H1 (cell line): ENCODE results near the gene B3GNT2. TPM values are rescaled to one million over a fixed set of nuclear protein-coding genes. Genes with fewer than 3 reads are reported as not detected.

ENCODE experiments used
- CTCF ChIA-PET: fragments of 300-600 bp; sonication (Branson Sonifier 250); formaldehyde crosslinking; loops from one replicate; lab custom pipeline; 2021; ENCODE audit not compliant: partially characterized antibody; lab: Charles Lee
- POLR2A ChIA-PET: fragments of 300-600 bp; sonication (Branson Sonifier 250); formaldehyde crosslinking; loops from one replicate; lab custom pipeline; 2021; ENCODE audit warnings: inconsistent platforms; ENCODE audit not compliant: partially characterized antibody; lab: Charles Lee
- DNase-seq, 2 experiments: peaks; one replicate each; pipeline versions ENCODE4 v3.0.0 to v3.0.0-alpha.2; 2010 to 2022; ENCODE audit warnings: low spot score in 2 of 2, low read depth in 1 of 2, mixed read lengths in 1 of 2
- FAIRE-seq: peaks from 2 replicates; lab custom pipeline; 2011; peaks lifted over from hg19 to GRCh38; lab: Jason Lieb, UNC
- H2AFZ ChIP-seq: 2 replicates; pipeline ENCODE4 v1.8.1; 2012; ENCODE audit warnings: low read length, inconsistent platforms
- H2AK5ac ChIP-seq: 2 replicates; pipeline ENCODE4 v1.6.1; 2013; ENCODE audit warnings: low read depth, low read length
- H2BK120ac ChIP-seq: replicated peaks from 2 replicates; pipeline ENCODE3; 2013; ENCODE audit warnings: low read depth, low read length, inconsistent platforms
- H2BK12ac ChIP-seq: 2 replicates; pipeline ENCODE4 v1.6.1; 2013; ENCODE audit warnings: low read depth, low read length
- H2BK15ac ChIP-seq: 2 replicates; pipeline ENCODE4 v1.6.1; 2013; ENCODE audit warnings: low read length
- H2BK20ac ChIP-seq: 2 replicates; pipeline ENCODE4 v1.6.1; 2013; ENCODE audit warnings: low read length
- H2BK5ac ChIP-seq: 2 replicates; pipeline ENCODE4 v1.6.1; 2013; ENCODE audit warnings: low read depth, low read length
- H3K14ac ChIP-seq: 2 replicates; pipeline ENCODE4 v1.6.1; 2013; ENCODE audit warnings: inconsistent platforms; ENCODE audit not compliant: insufficient read length
- H3K18ac ChIP-seq: 2 replicates; pipeline ENCODE4 v1.6.1; 2013; ENCODE audit warnings: low read length; ENCODE audit errors: extremely low read depth
- H3K23ac ChIP-seq: 2 replicates; pipeline ENCODE4 v1.6.1; 2013; ENCODE audit warnings: inconsistent platforms; ENCODE audit not compliant: insufficient read length
- H3K23me2 ChIP-seq: 2 replicates; pipeline ENCODE4 v1.6.1; 2013; ENCODE audit warnings: low read depth, low read length
- H3K27ac ChIP-seq: 2 replicates; pipeline ENCODE4 v1.6.1; 2011; ENCODE audit warnings: low read depth, low read length, inconsistent platforms
- H3K27me3 ChIP-seq, 4 experiments: replicated peaks in 1 of 4; 1 replicate in 1 of 4; 2 replicates in 3 of 4; pipeline versions ENCODE4 v1.6.1 to v1.8.1; 2011 to 2013; ENCODE audit warnings: low read length in 3 of 4, mild to moderate bottlenecking in 3 of 4, inconsistent platforms in 2 of 4, mixed read lengths in 2 of 4, moderate library complexity in 1 of 4; ENCODE audit not compliant: control insufficient read depth in 3 of 4, insufficient read depth in 3 of 4; ENCODE audit errors: extremely low read depth in 1 of 4
- H3K36me3 ChIP-seq, 4 experiments: 2 replicates each; pipeline versions ENCODE4 v1.6.1 to v1.8.1; 2011 to 2013; ENCODE audit warnings: mild to moderate bottlenecking in 4 of 4, low read length in 3 of 4, moderate library complexity in 2 of 4, control low read depth in 1 of 4, inconsistent platforms in 1 of 4; ENCODE audit not compliant: insufficient read depth in 4 of 4, control insufficient read depth in 2 of 4
- H3K4ac ChIP-seq: replicated peaks from 2 replicates; pipeline ENCODE3; 2013; ENCODE audit warnings: low read length, low read depth, mixed read lengths, inconsistent platforms; ENCODE audit not compliant: insufficient read length
- H3K4me1 ChIP-seq, 4 experiments: replicated peaks in 1 of 4; 1 replicate in 1 of 4; 2 replicates in 3 of 4; pipeline versions ENCODE4 v1.6.1 to v1.8.1; 2011 to 2013; ENCODE audit warnings: low read length in 3 of 4, inconsistent platforms in 2 of 4, mixed read lengths in 1 of 4; ENCODE audit not compliant: insufficient read depth in 4 of 4, control insufficient read depth in 3 of 4
- H3K4me2 ChIP-seq, 2 experiments: 2 replicates each; pipeline versions ENCODE4 v1.6.1 to v1.8.1; 2011 to 2013; ENCODE audit warnings: low read depth in 2 of 2, low read length in 2 of 2, control low read depth in 1 of 2, inconsistent platforms in 1 of 2, mild to moderate bottlenecking in 1 of 2; ENCODE audit not compliant: insufficient read depth in 1 of 2
- H3K4me3 ChIP-seq, 4 experiments: fragments of 200-600, 300-600 bp in 1 of 4; sonication (generic), shearing (Covaris generic), sonication (Bioruptor Twin) in 1 of 4; 2 replicates each; pipeline versions ENCODE4 v1.5.1 to v1.8.1; 2011 to 2016; ENCODE audit warnings: low read length in 4 of 4, low read depth in 3 of 4, control low read depth in 2 of 4, inconsistent platforms in 2 of 4, mild to moderate bottlenecking in 2 of 4, mixed read lengths in 1 of 4, moderate library complexity in 1 of 4; ENCODE audit not compliant: insufficient read depth in 2 of 4; ENCODE audit errors: extremely low read depth in 1 of 4
- H3K56ac ChIP-seq: replicated peaks from 2 replicates; pipeline ENCODE3; 2013; ENCODE audit warnings: low read depth, mild to moderate bottlenecking, mixed read lengths, low read length, inconsistent platforms; ENCODE audit not compliant: insufficient read length
- H3K79me1 ChIP-seq: 2 replicates; pipeline ENCODE4 v1.6.1; 2013; ENCODE audit warnings: low read depth, low read length, control low read depth
- H3K79me2 ChIP-seq, 2 experiments: 2 replicates each; pipeline versions ENCODE4 v1.6.1 to v1.8.1; 2012 to 2013; ENCODE audit warnings: low read length in 2 of 2, mild to moderate bottlenecking in 2 of 2, inconsistent platforms in 1 of 2; ENCODE audit not compliant: insufficient read depth in 2 of 2, control insufficient read depth in 1 of 2
- H3K9ac ChIP-seq, 4 experiments: replicated peaks in 1 of 4; 1 replicate in 1 of 4; 2 replicates in 3 of 4; pipeline versions ENCODE4 v1.6.1 to v1.8.1; 2011 to 2013; ENCODE audit warnings: low read depth in 3 of 4, low read length in 3 of 4, control low read depth in 2 of 4, mild to moderate bottlenecking in 2 of 4, moderate library complexity in 2 of 4, inconsistent platforms in 1 of 4; ENCODE audit errors: extremely low read depth in 1 of 4
- H3K9me3 ChIP-seq, 2 experiments: 2 replicates each; pipeline versions ENCODE4 v1.6.1 to v1.8.1; 2012 to 2013; ENCODE audit warnings: mild to moderate bottlenecking in 2 of 2, moderate library complexity in 2 of 2, control low read depth in 1 of 2, inconsistent platforms in 1 of 2, low read depth in 1 of 2, low read length in 1 of 2, mixed read lengths in 1 of 2; ENCODE audit not compliant: insufficient read depth in 2 of 2
- H4K20me1 ChIP-seq, 2 experiments: replicated peaks in 1 of 2; 2 replicates each; pipeline versions ENCODE3 to v1.8.1; 2011 to 2013; ENCODE audit warnings: inconsistent platforms in 2 of 2, low read length in 2 of 2, mild to moderate bottlenecking in 1 of 2; ENCODE audit not compliant: insufficient read depth in 2 of 2, control insufficient read depth in 1 of 2
- H4K5ac ChIP-seq: 2 replicates; pipeline ENCODE4 v1.6.1; 2013; ENCODE audit warnings: low read length, low read depth, mixed read lengths, inconsistent platforms; ENCODE audit not compliant: insufficient read length
- H4K8ac ChIP-seq: 2 replicates; pipeline ENCODE4 v1.8.0; 2013; ENCODE audit warnings: mild to moderate bottlenecking, moderate library complexity, low read length, inconsistent platforms; ENCODE audit not compliant: insufficient read depth; ENCODE audit errors: extremely low read depth
- H4K91ac ChIP-seq: replicated peaks from 2 replicates; pipeline ENCODE3; 2013; ENCODE audit warnings: low read length, mixed read lengths, inconsistent platforms; ENCODE audit not compliant: insufficient read length
- ATF2 ChIP-seq: IDR thresholded peaks from 2 replicates; pipeline ENCODE4 v1.6.1; 2012; ENCODE audit warnings: low read length, inconsistent platforms
- CEBPB ChIP-seq: IDR thresholded peaks from 2 replicates; pipeline ENCODE4 v1.6.1; 2012; ENCODE audit warnings: low read depth, low read length
- CHD2 ChIP-seq: IDR thresholded peaks from 2 replicates; pipeline ENCODE4 v1.6.1; 2012; ENCODE audit warnings: low read length, improper control_type of control experiment
- CREB1 ChIP-seq: IDR thresholded peaks from 2 replicates; pipeline ENCODE4 v1.6.1; 2012; ENCODE audit warnings: inconsistent platforms
- HDAC2 ChIP-seq, 2 experiments: fragments of 300-600 bp in 1 of 2; sonication (generic) in 1 of 2; IDR thresholded peaks; 2 replicates each; pipeline ENCODE4 v1.6.1; 2011 to 2012; ENCODE audit warnings: low read depth in 2 of 2, low read length in 2 of 2, mild to moderate bottlenecking in 2 of 2, moderate library complexity in 2 of 2, borderline replicate concordance in 1 of 2, inconsistent platforms in 1 of 2
- KDM1A ChIP-seq: fragments of 200-600, 300-600 bp; sonication (generic); IDR thresholded peaks from 2 replicates; pipeline ENCODE4 v1.7.1; 2016; ENCODE audit warnings: mild to moderate bottlenecking, low read length, borderline replicate concordance
- NANOG ChIP-seq: IDR thresholded peaks from 2 replicates; pipeline ENCODE4 v1.6.1; 2011; ENCODE audit warnings: low read length, low read depth, mild to moderate bottlenecking, inconsistent platforms; ENCODE audit not compliant: insufficient read depth, poor library complexity, severe bottlenecking
- POLR2AphosphoS5 ChIP-seq: IDR thresholded peaks from 2 replicates; pipeline ENCODE4 v1.6.1; 2011; ENCODE audit warnings: low read depth, low read length
- RXRA ChIP-seq: IDR thresholded peaks from 2 replicates; pipeline ENCODE4 v1.6.1; 2011; ENCODE audit warnings: low read depth, mild to moderate bottlenecking, low read length, moderate library complexity; ENCODE audit not compliant: insufficient read depth
- SP2 ChIP-seq: IDR thresholded peaks from 2 replicates; pipeline ENCODE4 v1.6.1; 2012; ENCODE audit warnings: mild to moderate bottlenecking, low read length, inconsistent platforms
- TAF1 ChIP-seq: IDR thresholded peaks from 2 replicates; pipeline ENCODE4 v1.6.1; 2011; ENCODE audit warnings: mild to moderate bottlenecking, low read depth, low read length
- WGBS, 2 experiments: shearing (Covaris generic) in 1 of 2; methylation state at CpG; one replicate each; pipeline versions ENCODE4 v1.1.6 to v1.1.7; 2013 to 2015; ENCODE audit warnings: low lambda C conversion rate in 2 of 2, mixed read lengths in 2 of 2, inconsistent platforms in 1 of 2, low coverage in 1 of 2, missing lambda C conversion rate in 1 of 2; ENCODE audit not compliant: insufficient replicate concordance in 2 of 2, insufficient coverage in 1 of 2, insufficient read length in 1 of 2; ENCODE audit errors: extremely low coverage in 1 of 2, missing lambda C conversion rate in 1 of 2; 5-methylcytosine and 5-hydroxymethylcytosine counted together
- polyA plus RNA-seq, 7 experiments: library from polyadenylated mRNA; depleted of rRNA in 3 of 7; stranded (reverse) in 5 of 7; unstranded in 2 of 7; fragments of >200 nt in 5 of 7; fragments of 200-250 nt in 2 of 7; gene quantifications; 1 replicate in 5 of 7; 2 replicates in 1 of 7; 4 replicates in 1 of 7; pipeline versions ENCODE4 v1.2.1 to v1.2.3, GENCODE V29; 2011 to 2013; ENCODE audit warnings: missing spikeins in 2 of 7, mixed read lengths in 2 of 7
- total RNA-seq: library from RNA; stranded (reverse); fragmentation: NEBNext Ultra II Directional; extraction: Animal tissue kit (Norgen Biotek cat#: 25700); gene quantifications from 2 replicates; pipeline ENCODE4 v1.2.1, GENCODE V29; 2021

Gene B3GNT2
- total and polyA plus RNA-seq, 2 of the 8 experiments (the other 6 are each of a cell fraction or from before 2014, with no cell fraction given) = 20.1 to 40.8 TPM

GRCh38 chr2:62163106-62163831, 32.6 kb upstream of the B3GNT2 start:
- no peak overlapping the region for H3K4me3 ChIP-seq
- H3K4me1 ChIP-seq = peaks cover 0 to 2% (median 0%) of the 10 kb centered on the region in 4 experiments; a peak in 3 of 7 replicates
- H4K91ac ChIP-seq = no peak overlapping the region
- H4K8ac ChIP-seq = no peak overlapping the region
- no peak overlapping the region for H2BK20ac ChIP-seq
- no peak overlapping the region for H3K56ac ChIP-seq
- H2BK12ac ChIP-seq = no peak overlapping the region
- H2BK120ac ChIP-seq = no peak overlapping the region
- no peak overlapping the region for H2AFZ ChIP-seq
- no peaks in the 10 kb centered on the region for H3K36me3 ChIP-seq
- CTCF ChIA-PET = interaction anchor here (0.8 to 1.8 kb wide), 2 partner anchors 22 to 135 kb away, joined by 3 to 8 read pairs; no protein-coding TSS in a partner anchor
- no peaks in the 10 kb centered on the region for H3K9me3 ChIP-seq
- H3K79me2 ChIP-seq = no peaks in the 10 kb centered on the region
- H4K5ac ChIP-seq = no peak overlapping the region
- H2BK15ac ChIP-seq = no peak overlapping the region
- H3K14ac ChIP-seq = no peak overlapping the region
- POLR2A ChIA-PET = interaction anchor here (1.4 kb wide), 1 partner anchor 16 kb away, joined by 3 read pairs; no protein-coding TSS in a partner anchor
- H4K20me1 ChIP-seq = no peaks in the 10 kb centered on the region
- no peak overlapping the region for H3K27ac ChIP-seq
- no peaks in the 10 kb centered on the region for H3K23me2 ChIP-seq
- H2BK5ac ChIP-seq = no peak overlapping the region
- no peaks in the 10 kb centered on the region for H3K79me1 ChIP-seq
- no peak overlapping the region for H3K4ac ChIP-seq
- FAIRE-seq = no peak
- H2AK5ac ChIP-seq = no peak overlapping the region
- H3K4me2 ChIP-seq = no peak overlapping the region; a peak in 1 of 4 replicates
- WGBS, 2 experiments = 87% methylated on average over 3 of the region's 3 CpGs; no CpG with 5 or more reads in 1 of the 2 experiments
- TF ChIP-seq NANOG (no peak), CEBPB (no peak), CHD2 (no peak), HDAC2 (IDR thresholded peaks at IDR 0.05; ENCODE audit: borderline replicate concordance in 1 of 2, low read depth in 2 of 2, low read length in 2 of 2) (no peak), SP2 (no peak), CREB1 (no peak), RXRA (no peak), POLR2AphosphoS5 (no peak), TAF1 (no peak), ATF2 (no peak), KDM1A (no peak)
- no peak overlapping the region for H3K9ac ChIP-seq
- no peak overlapping the region for H3K23ac ChIP-seq
- no peaks in the 10 kb centered on the region for H3K27me3 ChIP-seq
- no peak for DNase-seq
- H3K18ac ChIP-seq = no peak overlapping the region
